Neural cell (in vitro differentiated cells): ENCODE measurements around the gene PGLYRP4. TPM values are rescaled to one million over a fixed set of nuclear protein-coding genes. Genes with fewer than 3 reads are reported as not detected.

ENCODE experiments used
- H2AFZ ChIP-seq: fragments of 200-600, 300-800 bp; sonication (generic), shearing (Covaris generic); 2 replicates; pipeline ENCODE4 v1.6.0; 2014; ENCODE audit warnings: low read depth, mild to moderate bottlenecking, antibody characterized with exemption, low read length, moderate library complexity
- H3F3A ChIP-seq: fragments of 200-600 bp; shearing (Covaris generic); 2 replicates; pipeline ENCODE4 v1.6.1; 2016; ENCODE audit warnings: mild to moderate bottlenecking, moderate library complexity, mixed read lengths, antibody characterized with exemption, low read length; ENCODE audit not compliant: insufficient read depth, poor library complexity, severe bottlenecking
- H3K27ac ChIP-seq: fragments of 200-600, 300-800 bp; sonication (generic), shearing (Covaris generic); 2 replicates; pipeline ENCODE4 v1.5.1; 2014; ENCODE audit warnings: mild to moderate bottlenecking, low read length, moderate library complexity
- H3K27me3 ChIP-seq: fragments of 300-800, 200-600 bp; sonication (generic), shearing (Covaris generic); 2 replicates; pipeline ENCODE4 v1.6.0; 2014; ENCODE audit warnings: mild to moderate bottlenecking, low read depth, low read length, moderate library complexity; ENCODE audit not compliant: insufficient read depth
- H3K36me3 ChIP-seq: fragments of 300-800, 200-600 bp; sonication (generic), shearing (Covaris generic); 2 replicates; pipeline ENCODE4 v1.5.1; 2014; ENCODE audit warnings: mild to moderate bottlenecking, antibody characterized with exemption, low read length, moderate library complexity; ENCODE audit not compliant: insufficient read depth
- H3K4me2 ChIP-seq: fragments of 300-800, 200-600 bp; sonication (generic), shearing (Covaris generic); 2 replicates; pipeline ENCODE4 v1.6.0; 2014; ENCODE audit warnings: mild to moderate bottlenecking, low read length
- H3K4me3 ChIP-seq: fragments of 300-800, 200-600 bp; sonication (generic), shearing (Covaris generic); 2 replicates; pipeline ENCODE4 v1.5.1; 2014; ENCODE audit warnings: mild to moderate bottlenecking, low read length, moderate library complexity
- H3K79me2 ChIP-seq: fragments of 200-600 bp; shearing (Covaris generic); replicated peaks from 2 replicates; pipeline ENCODE4 v1.6.0; 2014; ENCODE audit warnings: mild to moderate bottlenecking, low read length, moderate library complexity; ENCODE audit not compliant: insufficient read depth
- H3K9ac ChIP-seq: fragments of 300-800, 200-600 bp; sonication (generic), shearing (Covaris generic); 2 replicates; pipeline ENCODE4 v1.6.1; 2016; ENCODE audit warnings: mild to moderate bottlenecking, low read length, mixed read lengths
- H3K9me2 ChIP-seq: fragments of 200-600 bp; shearing (Covaris generic); 2 replicates; pipeline ENCODE4 v1.6.1; 2016; ENCODE audit warnings: mild to moderate bottlenecking, low read length, mixed read lengths; ENCODE audit not compliant: insufficient read depth
- H3K9me3 ChIP-seq: fragments of 200-600, 300-800 bp; sonication (generic), shearing (Covaris generic); 2 replicates; pipeline ENCODE4 v1.6.1; 2016; ENCODE audit warnings: mild to moderate bottlenecking, mixed run types, low read length, moderate library complexity, mixed read lengths
- H4K20me1 ChIP-seq: fragments of 200-600 bp; shearing (Covaris generic); 2 replicates; pipeline ENCODE4 v1.6.1; 2016; ENCODE audit warnings: mild to moderate bottlenecking, mixed run types; ENCODE audit not compliant: insufficient read depth
- CTCF ChIP-seq: fragments of 450-650 bp; IDR thresholded peaks from 2 replicates; pipeline ENCODE4 v1.5.1; 2014; ENCODE audit warnings: antibody characterized with exemption, mild to moderate bottlenecking, moderate library complexity; ENCODE audit not compliant: poor library complexity, severe bottlenecking
- EP300 ChIP-seq: fragments of 450-650 bp; conservative IDR thresholded peaks from 2 replicates; pipeline ENCODE4 v1.6.1; 2014; ENCODE audit warnings: antibody characterized with exemption, mild to moderate bottlenecking, moderate library complexity; ENCODE audit not compliant: poor library complexity, severe bottlenecking
- EZH2 ChIP-seq: fragments of 200-600, 300-800 bp; shearing (Covaris generic), sonication (generic); IDR thresholded peaks from 2 replicates; pipeline ENCODE4 v1.6.1; 2014; ENCODE audit warnings: antibody characterized with exemption, low read length, borderline replicate concordance, mild to moderate bottlenecking; ENCODE audit not compliant: insufficient read depth, poor library complexity, severe bottlenecking
- MXI1 ChIP-seq: fragments of 450-650 bp; conservative IDR thresholded peaks from 2 replicates; pipeline ENCODE4 v1.6.1; 2014; ENCODE audit warnings: antibody characterized with exemption, mild to moderate bottlenecking; ENCODE audit not compliant: poor library complexity, severe bottlenecking
- POLR2AphosphoS5 ChIP-seq: IDR thresholded peaks from 2 replicates; pipeline ENCODE4 v1.6.1; 2012
- RAD21 ChIP-seq: fragments of 450-650 bp; conservative IDR thresholded peaks from 2 replicates; pipeline ENCODE4 v1.6.1; 2014; ENCODE audit warnings: antibody characterized with exemption, mild to moderate bottlenecking, moderate library complexity
- REST ChIP-seq: IDR thresholded peaks from 2 replicates; pipeline ENCODE4 v1.6.1; 2012; ENCODE audit warnings: borderline replicate concordance
- SMC3 ChIP-seq: fragments of 450-650 bp; conservative IDR thresholded peaks from 2 replicates; pipeline ENCODE4 v1.6.1; 2014; ENCODE audit warnings: antibody characterized with exemption, mild to moderate bottlenecking, moderate library complexity; ENCODE audit not compliant: poor library complexity
- TAF1 ChIP-seq: IDR thresholded peaks from 2 replicates; pipeline ENCODE4 v1.6.1; 2012; ENCODE audit warnings: low read depth
- polyA plus RNA-seq: library from polyadenylated mRNA; depleted of rRNA; stranded (reverse); fragments of >200 nt; gene quantifications from 2 replicates; pipeline ENCODE4 v1.2.3, GENCODE V29; 2014

PGLYRP4 gene
- polyA plus RNA-seq, 1 donor from 2014 or later: not detected

GRCh38 chr1:153306303-153307220 is 42.1 kb downstream of the PGLYRP4 start:
- H3K36me3 ChIP-seq: no peaks in the 10 kb centered on the region
- TF ChIP-seq POLR2AphosphoS5: no peak
- TF ChIP-seq TAF1: no peak
- no peak for TF ChIP-seq SMC3
- no peak for TF ChIP-seq REST
- TF ChIP-seq EZH2: no peak
- TF ChIP-seq MXI1: no peak
- no peak for TF ChIP-seq EP300
- TF ChIP-seq RAD21: no peak
- TF ChIP-seq CTCF: no peak
- no peaks in the 10 kb centered on the region for H3F3A ChIP-seq
- H3K9ac ChIP-seq: no peak overlapping the region
- H3K79me2 ChIP-seq: no peaks in the 10 kb centered on the region
- H3K9me2 ChIP-seq: no peaks in the 10 kb centered on the region
- no peak overlapping the region for H3K27ac ChIP-seq
- no peaks in the 10 kb centered on the region for H3K27me3 ChIP-seq
- H2AFZ ChIP-seq: no peak overlapping the region
- H4K20me1 ChIP-seq: no peaks in the 10 kb centered on the region
- no peak overlapping the region for H3K4me2 ChIP-seq
- no peaks in the 10 kb centered on the region for H3K9me3 ChIP-seq
- H3K4me3 ChIP-seq: no peak overlapping the region

GRCh38 chr1:153305682-153306081 is 43.0 kb downstream of the PGLYRP4 start:
- Histone ChIP-seq H3K27ac (no peak overlapping the region), H3K4me2 (no peak overlapping the region), H3K9ac (no peak overlapping the region), H3K79me2 (no peaks in the 10 kb centered on the region), H3F3A (no peaks in the 10 kb centered on the region), H3K4me3 (no peak overlapping the region), H3K36me3 (no peaks in the 10 kb centered on the region), H3K9me2 (no peaks in the 10 kb centered on the region), H2AFZ (no peak overlapping the region), H3K27me3 (no peaks in the 10 kb centered on the region), H4K20me1 (no peaks in the 10 kb centered on the region), H3K9me3 (no peaks in the 10 kb centered on the region)
- TF ChIP-seq REST (no peak), SMC3 (no peak), CTCF (no peak), TAF1 (no peak), RAD21 (no peak), EP300 (no peak), MXI1 (no peak), EZH2 (no peak), POLR2AphosphoS5 (no peak)
